K562 (cell line): ENCODE results near the gene WNT8A. TPM values are rescaled to one million over a fixed set of nuclear protein-coding genes. Genes with fewer than 3 reads are reported as not detected.
A peak's percentile ranks its signal among the peaks of the same experiment; 100 is the strongest.

Source experiments
- CCAR2 ChIP-seq: fragments of 200-400 bp; formaldehyde crosslinking; IDR thresholded peaks from 2 replicates; pipeline ENCODE4 v1.6.1; 2017; ENCODE audit warnings: mild to moderate bottlenecking, low read depth, low read length
- MCM5 ChIP-seq: fragments of 450-650 bp; IDR thresholded peaks from 2 replicates; pipeline ENCODE4 v1.6.1; 2016; ENCODE audit warnings: low read depth
- MED1 ChIP-seq: sonication (generic); formaldehyde crosslinking; IDR thresholded peaks from 2 replicates; pipeline ENCODE4 v1.8.1; 2023; ENCODE audit warnings: missing genetic modification reagents, borderline replicate concordance
- MEIS2 ChIP-seq: fragments of 450-650 bp; IDR thresholded peaks from 2 replicates; pipeline ENCODE4 v1.6.1; 2014; ENCODE audit warnings: mild to moderate bottlenecking; ENCODE audit not compliant: partially characterized antibody
- RCOR1 ChIP-seq, 2 experiments: IDR thresholded peaks; 2 replicates each; pipeline ENCODE4 v1.6.1; 2012; ENCODE audit warnings: low read depth in 2 of 2, low read length in 2 of 2, borderline replicate concordance in 1 of 2, improper control_type of control experiment in 1 of 2
- TOE1 ChIP-seq, 2 experiments: fragments of 450-650 bp in 1 of 2; sonication (generic) in 1 of 2; formaldehyde crosslinking in 1 of 2; IDR thresholded peaks; 2 replicates each; pipeline versions ENCODE4 v1.7.1 to v1.8.0; 2016 to 2022; ENCODE audit warnings: borderline replicate concordance in 2 of 2, mild to moderate bottlenecking in 2 of 2, antibody characterized with exemption in 1 of 2, inconsistent platforms in 1 of 2, low read depth in 1 of 2, missing genetic modification reagents in 1 of 2, moderate library complexity in 1 of 2
- ZFX ChIP-seq: sonication (generic); formaldehyde crosslinking; IDR thresholded peaks from 2 replicates; pipeline ENCODE4 v1.8.0; 2022; ENCODE audit warnings: mild to moderate bottlenecking, missing genetic modification reagents, moderate library complexity
- ZNF384 ChIP-seq: IDR thresholded peaks from 2 replicates; pipeline ENCODE4 v1.6.1; 2012; ENCODE audit warnings: low read depth, low read length, improper control_type of control experiment
- ZNF77 ChIP-seq: fragments of 250-450 bp; sonication (Bioruptor Pico); IDR thresholded peaks from 2 replicates; pipeline ENCODE4 v1.5.0; 2020
- polyA plus RNA-seq, 8 experiments: library from polyadenylated mRNA; depleted of rRNA in 4 of 8; stranded (reverse) in 5 of 8; unstranded in 3 of 8; fragments of >200 nt; fragmentation: Nextera tagmentation in 2 of 8; fragmentation: Illumina TruSeq in 1 of 8; extraction: Ambion mirVana in 2 of 8; extraction: Trizol in 1 of 8; gene quantifications; 2 replicates each; pipeline versions ENCODE4 v1.2.1 to v1.2.3, GENCODE V29; 2011 to 2014; ENCODE audit warnings: inconsistent platforms in 1 of 8, missing spikeins in 1 of 8
- total RNA-seq, 7 experiments: library from RNA; depleted of rRNA in 6 of 7; stranded (reverse); fragments of >200 nt in 6 of 7; fragmentation: Illumina TruSeq in 2 of 7; extraction: Trizol in 2 of 7; gene quantifications; 2 replicates each; pipeline versions ENCODE4 v1.2.1 to v1.2.3, GENCODE V29; 2011 to 2021; ENCODE audit warnings: low replicate concordance in 1 of 7
- TF ChIP-seq, protein P1 (sequence below): sonication (generic); formaldehyde crosslinking; IDR thresholded peaks from 2 replicates; pipeline ENCODE4 v1.8.0; 2022; ENCODE audit warnings: mild to moderate bottlenecking, low read depth, missing genetic modification reagents
- TF ChIP-seq, protein P2 (sequence below): IDR thresholded peaks from 2 replicates; pipeline ENCODE4 v1.6.1; 2011; ENCODE audit not compliant: insufficient read length; ENCODE audit errors: extremely low read depth
- TF ChIP-seq, protein P3 (sequence below): fragments of 450-650 bp; IDR thresholded peaks from 2 replicates; pipeline ENCODE4 v1.6.1; 2016; ENCODE audit warnings: low read depth
- TF ChIP-seq, protein P4 (sequence below), 2 experiments: fragments of 450-650 bp; IDR thresholded peaks; 2 replicates each; pipeline ENCODE4 v1.6.1; 2016

Gene WNT8A
- total and polyA plus RNA-seq, 9 of the 15 experiments (the other 6 are each of a cell fraction or from before 2014, with no cell fraction given) = not detected

DNA sequence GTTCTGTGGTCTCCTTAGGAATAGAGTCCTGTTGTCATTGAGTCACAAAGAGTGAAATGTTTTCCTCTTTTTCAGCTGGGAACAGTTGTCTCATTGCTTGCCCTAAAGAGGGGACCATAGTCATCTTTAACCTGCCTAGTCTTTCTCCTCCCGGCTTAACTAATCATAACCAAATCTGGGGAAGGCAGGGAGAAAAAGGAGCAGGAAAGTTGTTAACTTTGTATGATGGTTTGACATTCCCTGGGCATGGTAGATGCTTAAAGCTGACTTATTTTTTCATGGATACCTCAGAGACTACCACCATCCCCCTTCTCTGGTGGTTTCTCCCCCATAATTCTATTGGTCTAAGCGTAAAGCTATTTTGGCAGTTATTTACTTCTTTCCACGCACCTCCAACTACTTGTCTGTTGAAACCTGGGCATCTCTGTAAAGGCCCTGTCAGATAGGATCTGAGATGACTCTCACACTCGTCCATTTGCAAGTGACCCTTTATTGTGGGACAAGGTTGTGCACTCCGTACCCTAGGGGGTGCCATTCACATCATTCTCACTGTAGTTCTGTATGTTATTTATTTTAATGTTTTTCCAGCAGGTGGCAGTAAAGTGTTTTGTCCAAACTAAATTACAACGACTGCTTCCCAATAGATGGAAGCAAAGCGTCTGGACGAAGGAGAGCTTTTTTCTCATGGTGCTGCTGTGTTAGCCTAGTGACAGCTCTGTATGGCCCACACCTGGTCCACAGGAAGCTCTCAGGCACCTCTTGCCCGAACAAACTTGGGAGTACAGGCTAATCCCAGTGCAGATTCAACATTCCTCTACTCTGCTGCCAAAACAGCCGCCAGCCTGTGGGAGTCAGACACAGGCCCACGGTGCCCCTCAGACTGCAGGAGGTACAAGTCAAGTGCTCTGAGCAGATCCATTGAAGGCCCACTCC, 48.0 kb upstream of the WNT8A start (continued):
- TF ChIP-seq RCOR1 (IDR thresholded peaks at IDR 0.05; ENCODE audit: borderline replicate concordance in 1 of 2, low read depth in 2 of 2, low read length in 2 of 2) = peak in 1 of 2 experiments; percentile 88; a peak in 2 of 4 replicates
- no peak for TF ChIP-seq ZNF77 (CRISPR knock-in tag)
- peak; percentile 56 for TF ChIP-seq MEIS2
- TF ChIP-seq, protein P1, sequence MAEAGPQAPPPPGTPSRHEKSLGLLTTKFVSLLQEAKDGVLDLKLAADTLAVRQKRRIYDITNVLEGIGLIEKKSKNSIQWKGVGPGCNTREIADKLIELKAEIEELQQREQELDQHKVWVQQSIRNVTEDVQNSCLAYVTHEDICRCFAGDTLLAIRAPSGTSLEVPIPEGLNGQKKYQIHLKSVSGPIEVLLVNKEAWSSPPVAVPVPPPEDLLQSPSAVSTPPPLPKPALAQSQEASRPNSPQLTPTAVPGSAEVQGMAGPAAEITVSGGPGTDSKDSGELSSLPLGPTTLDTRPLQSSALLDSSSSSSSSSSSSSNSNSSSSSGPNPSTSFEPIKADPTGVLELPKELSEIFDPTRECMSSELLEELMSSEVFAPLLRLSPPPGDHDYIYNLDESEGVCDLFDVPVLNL (CRISPR knock-in tag) = no peak
- TF ChIP-seq, protein P2, sequence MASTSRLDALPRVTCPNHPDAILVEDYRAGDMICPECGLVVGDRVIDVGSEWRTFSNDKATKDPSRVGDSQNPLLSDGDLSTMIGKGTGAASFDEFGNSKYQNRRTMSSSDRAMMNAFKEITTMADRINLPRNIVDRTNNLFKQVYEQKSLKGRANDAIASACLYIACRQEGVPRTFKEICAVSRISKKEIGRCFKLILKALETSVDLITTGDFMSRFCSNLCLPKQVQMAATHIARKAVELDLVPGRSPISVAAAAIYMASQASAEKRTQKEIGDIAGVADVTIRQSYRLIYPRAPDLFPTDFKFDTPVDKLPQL = no peak
- no peak for TF ChIP-seq CCAR2
- no peak for TF ChIP-seq MCM5
- no peak for TF ChIP-seq TOE1 (IDR thresholded peaks at IDR 0.05; ENCODE audit: borderline replicate concordance)
- TF ChIP-seq TOE1 (CRISPR knock-in tag; IDR thresholded peaks at IDR 0.05; ENCODE audit: borderline replicate concordance, low read depth) = no peak
- TF ChIP-seq, protein P3, sequence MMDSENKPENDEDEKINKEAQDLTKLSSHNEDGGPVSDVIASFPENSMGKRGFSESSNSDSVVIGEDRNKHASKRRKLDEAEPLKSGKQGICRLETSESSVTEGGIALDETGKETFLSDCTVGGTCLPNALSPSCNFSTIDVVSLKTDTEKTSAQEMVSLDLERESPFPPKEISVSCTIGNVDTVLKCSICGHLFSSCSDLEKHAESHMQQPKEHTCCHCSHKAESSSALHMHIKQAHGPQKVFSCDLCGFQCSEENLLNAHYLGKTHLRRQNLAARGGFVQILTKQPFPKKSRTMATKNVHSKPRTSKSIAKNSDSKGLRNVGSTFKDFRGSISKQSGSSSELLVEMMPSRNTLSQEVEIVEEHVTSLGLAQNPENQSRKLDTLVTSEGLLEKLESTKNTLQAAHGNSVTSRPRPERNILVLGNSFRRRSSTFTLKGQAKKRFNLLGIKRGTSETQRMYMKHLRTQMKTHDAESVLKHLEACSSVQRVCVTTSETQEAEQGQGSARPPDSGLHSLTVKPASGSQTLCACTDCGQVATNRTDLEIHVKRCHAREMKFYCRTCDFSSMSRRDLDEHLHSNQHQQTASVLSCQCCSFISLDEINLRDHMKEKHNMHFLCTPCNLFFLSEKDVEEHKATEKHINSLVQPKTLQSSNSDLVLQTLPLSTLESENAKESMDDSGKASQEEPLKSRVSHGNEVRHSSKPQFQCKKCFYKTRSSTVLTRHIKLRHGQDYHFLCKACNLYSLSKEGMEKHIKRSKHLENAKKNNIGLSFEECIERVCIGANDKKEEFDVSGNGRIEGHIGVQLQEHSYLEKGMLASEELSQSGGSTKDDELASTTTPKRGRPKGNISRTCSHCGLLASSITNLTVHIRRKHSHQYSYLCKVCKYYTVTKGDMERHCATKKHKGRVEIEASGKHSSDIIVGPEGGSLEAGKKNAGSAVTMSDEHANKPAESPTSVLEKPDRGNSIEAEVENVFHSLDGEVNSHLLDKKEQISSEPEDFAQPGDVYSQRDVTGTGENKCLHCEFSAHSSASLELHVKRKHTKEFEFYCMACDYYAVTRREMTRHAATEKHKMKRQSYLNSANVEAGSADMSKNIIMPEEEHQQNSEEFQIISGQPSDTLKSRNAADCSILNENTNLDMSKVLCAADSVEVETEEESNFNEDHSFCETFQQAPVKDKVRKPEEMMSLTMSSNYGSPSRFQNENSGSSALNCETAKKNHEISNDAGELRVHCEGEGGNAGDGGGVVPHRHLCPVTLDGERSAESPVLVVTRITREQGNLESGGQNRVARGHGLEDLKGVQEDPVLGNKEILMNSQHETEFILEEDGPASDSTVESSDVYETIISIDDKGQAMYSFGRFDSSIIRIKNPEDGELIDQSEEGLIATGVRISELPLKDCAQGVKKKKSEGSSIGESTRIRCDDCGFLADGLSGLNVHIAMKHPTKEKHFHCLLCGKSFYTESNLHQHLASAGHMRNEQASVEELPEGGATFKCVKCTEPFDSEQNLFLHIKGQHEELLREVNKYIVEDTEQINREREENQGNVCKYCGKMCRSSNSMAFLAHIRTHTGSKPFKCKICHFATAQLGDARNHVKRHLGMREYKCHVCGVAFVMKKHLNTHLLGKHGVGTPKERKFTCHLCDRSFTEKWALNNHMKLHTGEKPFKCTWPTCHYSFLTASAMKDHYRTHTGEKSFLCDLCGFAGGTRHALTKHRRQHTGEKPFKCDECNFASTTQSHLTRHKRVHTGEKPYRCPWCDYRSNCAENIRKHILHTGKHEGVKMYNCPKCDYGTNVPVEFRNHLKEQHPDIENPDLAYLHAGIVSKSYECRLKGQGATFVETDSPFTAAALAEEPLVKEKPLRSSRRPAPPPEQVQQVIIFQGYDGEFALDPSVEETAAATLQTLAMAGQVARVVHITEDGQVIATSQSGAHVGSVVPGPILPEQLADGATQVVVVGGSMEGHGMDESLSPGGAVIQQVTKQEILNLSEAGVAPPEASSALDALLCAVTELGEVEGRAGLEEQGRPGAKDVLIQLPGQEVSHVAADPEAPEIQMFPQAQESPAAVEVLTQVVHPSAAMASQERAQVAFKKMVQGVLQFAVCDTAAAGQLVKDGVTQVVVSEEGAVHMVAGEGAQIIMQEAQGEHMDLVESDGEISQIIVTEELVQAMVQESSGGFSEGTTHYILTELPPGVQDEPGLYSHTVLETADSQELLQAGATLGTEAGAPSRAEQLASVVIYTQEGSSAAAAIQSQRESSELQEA = no peak
- TF ChIP-seq MED1 (CRISPR knock-in tag) = no peak
- TF ChIP-seq, protein P4, sequence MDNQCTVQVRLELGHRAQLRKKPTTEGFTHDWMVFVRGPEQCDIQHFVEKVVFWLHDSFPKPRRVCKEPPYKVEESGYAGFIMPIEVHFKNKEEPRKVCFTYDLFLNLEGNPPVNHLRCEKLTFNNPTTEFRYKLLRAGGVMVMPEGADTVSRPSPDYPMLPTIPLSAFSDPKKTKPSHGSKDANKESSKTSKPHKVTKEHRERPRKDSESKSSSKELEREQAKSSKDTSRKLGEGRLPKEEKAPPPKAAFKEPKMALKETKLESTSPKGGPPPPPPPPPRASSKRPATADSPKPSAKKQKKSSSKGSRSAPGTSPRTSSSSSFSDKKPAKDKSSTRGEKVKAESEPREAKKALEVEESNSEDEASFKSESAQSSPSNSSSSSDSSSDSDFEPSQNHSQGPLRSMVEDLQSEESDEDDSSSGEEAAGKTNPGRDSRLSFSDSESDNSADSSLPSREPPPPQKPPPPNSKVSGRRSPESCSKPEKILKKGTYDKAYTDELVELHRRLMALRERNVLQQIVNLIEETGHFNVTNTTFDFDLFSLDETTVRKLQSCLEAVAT (IDR thresholded peaks at IDR 0.05) = peak in 1 of 2 experiments; percentile 56; a peak in 1 of 4 replicates
- no peak for TF ChIP-seq ZNF384
- TF ChIP-seq ZFX (CRISPR knock-in tag) = peak; percentile 34
